H9 (cell line): ENCODE results near the gene RNF13. TPM values are rescaled to one million over a fixed set of nuclear protein-coding genes. Genes with fewer than 3 reads are reported as not detected.
"Not testable (repeated sequence)": the region's sequence is repeated elsewhere in the genome, so short reads cannot be mapped to it uniquely, and the experiment has no call there.

ENCODE experiments used
- DNase-seq: peaks from one replicate; pipeline ENCODE4 v3.0.0-alpha.2; 2017
- H2AFZ ChIP-seq: one replicate; pipeline ENCODE4 v1.6.1; 2013; ENCODE audit warnings: mild to moderate bottlenecking, low read length, control low read depth, moderate library complexity
- H2AK5ac ChIP-seq: 2 replicates; pipeline ENCODE4 v1.6.1; 2013; ENCODE audit warnings: low read length, control low read depth, mixed read lengths; ENCODE audit not compliant: insufficient read length
- H2BK120ac ChIP-seq: one replicate; pipeline ENCODE4 v1.6.1; 2013; ENCODE audit warnings: low read depth, mild to moderate bottlenecking, low read length, control low read depth, inconsistent platforms; ENCODE audit not compliant: poor library complexity, severe bottlenecking
- H2BK12ac ChIP-seq: 2 replicates; pipeline ENCODE4 v1.6.1; 2013; ENCODE audit warnings: low read length, control low read depth, mixed read lengths, low read depth; ENCODE audit not compliant: insufficient read length
- H2BK15ac ChIP-seq: 2 replicates; pipeline ENCODE4 v1.6.1; 2013; ENCODE audit warnings: low read depth, low read length, control low read depth
- H2BK20ac ChIP-seq: one replicate; pipeline ENCODE4 v1.6.1; 2013; ENCODE audit warnings: low read depth, mild to moderate bottlenecking, low read length, control low read depth, inconsistent platforms; ENCODE audit not compliant: poor library complexity, severe bottlenecking
- H2BK5ac ChIP-seq: 2 replicates; pipeline ENCODE4 v1.6.1; 2013; ENCODE audit warnings: low read length, control low read depth, mixed read lengths; ENCODE audit not compliant: insufficient read length
- H3K14ac ChIP-seq: 2 replicates; pipeline ENCODE4 v1.6.1; 2013; ENCODE audit warnings: low read length, control low read depth; ENCODE audit not compliant: insufficient read depth
- H3K18ac ChIP-seq: 2 replicates; pipeline ENCODE4 v1.6.1; 2013; ENCODE audit warnings: low read depth, mild to moderate bottlenecking, mixed read lengths, low read length, control low read depth; ENCODE audit not compliant: insufficient read length
- H3K23ac ChIP-seq: 2 replicates; pipeline ENCODE4 v1.6.1; 2013; ENCODE audit warnings: low read length, control low read depth, mixed read lengths, low read depth; ENCODE audit not compliant: insufficient read length
- H3K23me2 ChIP-seq: 2 replicates; pipeline ENCODE4 v1.6.1; 2013; ENCODE audit warnings: low read depth, mild to moderate bottlenecking, mixed read lengths, low read length, control low read depth; ENCODE audit not compliant: insufficient read length, poor library complexity, severe bottlenecking
- H3K27ac ChIP-seq: 2 replicates; pipeline ENCODE4 v1.5.1; 2013; ENCODE audit warnings: low read length, control low read depth, mixed read lengths, low read depth; ENCODE audit not compliant: insufficient read length
- H3K27me3 ChIP-seq: 2 replicates; pipeline ENCODE4 v1.6.1; 2013; ENCODE audit warnings: low read length, control low read depth, inconsistent platforms; ENCODE audit not compliant: insufficient read depth
- H3K4ac ChIP-seq: 2 replicates; pipeline ENCODE4 v1.6.1; 2013; ENCODE audit warnings: low read depth, mild to moderate bottlenecking, control low read depth, inconsistent platforms, low read length, moderate library complexity
- H3K4me1 ChIP-seq: 2 replicates; pipeline ENCODE4 v1.6.1; 2013; ENCODE audit warnings: low read length, control low read depth, inconsistent platforms; ENCODE audit not compliant: insufficient read depth
- H3K4me2 ChIP-seq: 2 replicates; pipeline ENCODE4 v1.6.1; 2013; ENCODE audit warnings: low read length, control low read depth, mixed read lengths; ENCODE audit not compliant: insufficient read length, insufficient read depth
- H3K56ac ChIP-seq: 2 replicates; pipeline ENCODE4 v1.6.1; 2013; ENCODE audit warnings: low read depth, mild to moderate bottlenecking, mixed read lengths, low read length, control low read depth; ENCODE audit not compliant: insufficient read length
- H3K79me1 ChIP-seq: 2 replicates; pipeline ENCODE4 v1.6.1; 2013; ENCODE audit warnings: low read depth, mild to moderate bottlenecking, moderate library complexity, low read length, control low read depth, inconsistent platforms; ENCODE audit not compliant: insufficient read depth, poor library complexity, severe bottlenecking
- H3K79me2 ChIP-seq: 2 replicates; pipeline ENCODE4 v1.6.1; 2013; ENCODE audit warnings: low read length, control low read depth, inconsistent platforms; ENCODE audit not compliant: insufficient read depth
- H3K9ac ChIP-seq: 2 replicates; pipeline ENCODE4 v1.6.1; 2013; ENCODE audit warnings: low read length, control low read depth, mixed read lengths; ENCODE audit not compliant: insufficient read length; ENCODE audit errors: extremely low read depth
- H3K9me3 ChIP-seq: one replicate; pipeline ENCODE4 v1.6.1; 2013; ENCODE audit warnings: low read depth, low read length, inconsistent platforms; ENCODE audit not compliant: control insufficient read depth
- H3T11ph ChIP-seq: one replicate; pipeline ENCODE4 v1.6.1; 2013; ENCODE audit warnings: mild to moderate bottlenecking, low read length, control low read depth, inconsistent platforms
- H4K20me1 ChIP-seq: one replicate; pipeline ENCODE4 v1.6.1; 2013; ENCODE audit not compliant: control insufficient read depth, insufficient read length, insufficient read depth
- H4K5ac ChIP-seq: 2 replicates; pipeline ENCODE4 v1.6.1; 2013; ENCODE audit warnings: low read depth, mild to moderate bottlenecking, mixed read lengths, low read length, control low read depth; ENCODE audit not compliant: insufficient read length
- H4K8ac ChIP-seq: replicated peaks from 2 replicates; pipeline ENCODE4 v1.6.1; 2013; ENCODE audit warnings: low read length, control low read depth, mixed read lengths, low read depth; ENCODE audit not compliant: insufficient read length
- H4K91ac ChIP-seq: 2 replicates; pipeline ENCODE4 v1.6.1; 2013; ENCODE audit warnings: low read depth, mild to moderate bottlenecking, moderate library complexity, mixed read lengths, low read length, control low read depth; ENCODE audit not compliant: insufficient read length
- H3K27ac Mint-ChIP-seq, 3 experiments: 2 replicates in 2 of 3; 3 replicates in 1 of 3; pipeline ENCODE4 v1.8.0; 2020 to 2021; ENCODE audit warnings: mixed read lengths in 3 of 3, mild to moderate bottlenecking in 1 of 3, moderate library complexity in 1 of 3
- H3K27me3 Mint-ChIP-seq: 2 replicates; pipeline ENCODE4 v1.8.0; 2021; ENCODE audit warnings: low read depth, mild to moderate bottlenecking, moderate library complexity, mixed read lengths
- H3K36me3 Mint-ChIP-seq, 3 experiments: 2 replicates in 2 of 3; 3 replicates in 1 of 3; pipeline ENCODE4 v1.8.0; 2020 to 2021; ENCODE audit warnings: low read depth in 3 of 3, mixed read lengths in 3 of 3; ENCODE audit not compliant: insufficient read depth in 1 of 3
- H3K4me1 Mint-ChIP-seq, 2 experiments: 2 replicates each; pipeline ENCODE4 v1.8.0; 2020; ENCODE audit warnings: mixed read lengths in 2 of 2
- H3K4me3 Mint-ChIP-seq, 2 experiments: 2 replicates in 1 of 2; 3 replicates in 1 of 2; pipeline ENCODE4 v1.8.0; 2020 to 2021; ENCODE audit warnings: mild to moderate bottlenecking in 2 of 2, mixed read lengths in 2 of 2, moderate library complexity in 1 of 2
- H3K9me3 Mint-ChIP-seq, 2 experiments: 2 replicates in 1 of 2; 3 replicates in 1 of 2; pipeline ENCODE4 v1.8.0; 2020; ENCODE audit warnings: mild to moderate bottlenecking in 2 of 2, mixed read lengths in 2 of 2, moderate library complexity in 1 of 2
- WGBS: extraction: QIAGEN DNeasy Blood & Tissue Kit; methylation state at CpG from one replicate; pipeline ENCODE4 v1.1.7; 2013; ENCODE audit warnings: missing lambda C conversion rate, low lambda C conversion rate, mixed read lengths; ENCODE audit not compliant: insufficient read length; ENCODE audit errors: extremely low coverage; 5-methylcytosine and 5-hydroxymethylcytosine counted together
- total RNA-seq: library from RNA; stranded (reverse); gene quantifications from 2 replicates; pipeline ENCODE4 v1.2.1, GENCODE V29; 2021
- TF ChIP-seq, protein P1 (sequence below): fragments of 200-600 bp; sonication (generic); conservative IDR thresholded peaks from 3 replicates; pipeline ENCODE4 v1.8.0; 2021; ENCODE audit warnings: antibody characterized with exemption, mild to moderate bottlenecking

Gene RNF13
- total RNA-seq, 1 experiment from 2014 or later: 23.4 TPM

DNA sequence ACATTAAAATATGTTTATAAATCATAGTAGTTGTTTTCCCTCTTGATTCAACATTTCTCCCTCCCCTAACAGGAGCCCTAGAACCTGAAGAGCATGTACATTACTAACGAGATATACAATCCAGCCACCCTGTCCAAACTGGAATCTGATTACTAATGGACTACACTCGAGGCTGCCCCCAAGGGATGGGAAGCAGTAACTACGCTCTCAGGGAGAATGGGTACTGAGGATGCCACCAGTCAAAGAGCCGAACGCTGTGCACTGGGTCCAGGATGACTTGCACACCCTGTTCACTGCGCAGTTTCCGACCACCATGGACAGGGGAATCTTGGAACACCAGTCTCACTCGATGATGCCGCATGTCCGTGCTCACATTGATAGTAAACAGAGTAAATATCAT lies 169.0 kb downstream of the RNF13 start:
- not testable (repeated sequence) for H2AFZ ChIP-seq, H3K9ac ChIP-seq, H3K14ac ChIP-seq, H3K4me3 Mint-ChIP-seq, H3K79me1 ChIP-seq, DNase-seq, H3K4ac ChIP-seq, H4K8ac ChIP-seq, H2BK12ac ChIP-seq, H3K36me3 Mint-ChIP-seq, H3K4me1 ChIP-seq, H3K56ac ChIP-seq, H3K27me3 Mint-ChIP-seq, H2BK15ac ChIP-seq, H3K23ac ChIP-seq, H3K4me1 Mint-ChIP-seq, H2BK20ac ChIP-seq, H4K5ac ChIP-seq, H2AK5ac ChIP-seq, H4K91ac ChIP-seq, H3K9me3 Mint-ChIP-seq, H3K9me3 ChIP-seq, H2BK5ac ChIP-seq, H3K18ac ChIP-seq, H4K20me1 ChIP-seq, H3K79me2 ChIP-seq, H3K4me2 ChIP-seq, H3K27me3 ChIP-seq, H3K27ac ChIP-seq, H3K23me2 ChIP-seq, H3T11ph ChIP-seq, H2BK120ac ChIP-seq
- TF ChIP-seq, protein P1, sequence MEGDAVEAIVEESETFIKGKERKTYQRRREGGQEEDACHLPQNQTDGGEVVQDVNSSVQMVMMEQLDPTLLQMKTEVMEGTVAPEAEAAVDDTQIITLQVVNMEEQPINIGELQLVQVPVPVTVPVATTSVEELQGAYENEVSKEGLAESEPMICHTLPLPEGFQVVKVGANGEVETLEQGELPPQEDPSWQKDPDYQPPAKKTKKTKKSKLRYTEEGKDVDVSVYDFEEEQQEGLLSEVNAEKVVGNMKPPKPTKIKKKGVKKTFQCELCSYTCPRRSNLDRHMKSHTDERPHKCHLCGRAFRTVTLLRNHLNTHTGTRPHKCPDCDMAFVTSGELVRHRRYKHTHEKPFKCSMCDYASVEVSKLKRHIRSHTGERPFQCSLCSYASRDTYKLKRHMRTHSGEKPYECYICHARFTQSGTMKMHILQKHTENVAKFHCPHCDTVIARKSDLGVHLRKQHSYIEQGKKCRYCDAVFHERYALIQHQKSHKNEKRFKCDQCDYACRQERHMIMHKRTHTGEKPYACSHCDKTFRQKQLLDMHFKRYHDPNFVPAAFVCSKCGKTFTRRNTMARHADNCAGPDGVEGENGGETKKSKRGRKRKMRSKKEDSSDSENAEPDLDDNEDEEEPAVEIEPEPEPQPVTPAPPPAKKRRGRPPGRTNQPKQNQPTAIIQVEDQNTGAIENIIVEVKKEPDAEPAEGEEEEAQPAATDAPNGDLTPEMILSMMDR: 0 out of 3 replicates have a peak, but pooled peaks have one; percentile 23
- peak overlapping the region in 1 of 3 experiments; percentile 49; a peak in 1 of 7 replicates for H3K27ac Mint-ChIP-seq
- WGBS: no CpG with 5 or more reads among the region's 10 CpGs

DNA sequence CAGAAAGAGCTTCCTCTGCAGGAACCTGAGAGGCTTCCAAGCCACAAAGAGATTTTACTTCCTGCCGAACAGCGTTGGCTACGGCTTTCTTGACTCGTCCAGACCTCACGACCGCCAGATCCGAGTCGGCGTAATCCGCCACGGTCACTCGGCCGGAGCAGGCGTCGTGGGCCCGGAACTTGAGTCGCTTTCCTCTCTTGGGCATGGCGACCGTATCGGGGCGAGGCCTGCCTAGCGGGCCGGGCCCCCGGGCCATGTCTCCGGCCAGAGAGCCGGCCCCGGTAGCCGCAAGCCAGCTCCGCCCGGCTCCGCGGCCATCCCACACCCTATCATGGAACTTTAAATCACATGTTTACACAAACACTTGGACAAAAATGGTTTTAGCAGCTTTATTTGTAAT lies 170.0 kb downstream of the RNF13 start:
- not testable (repeated sequence) for H3K14ac ChIP-seq, H3K4me3 Mint-ChIP-seq
- no CpG with 5 or more reads among the region's 32 CpGs for WGBS

More for the DNA sequence above, 170.0 kb downstream of the RNF13 start:
- not testable (repeated sequence) for H4K5ac ChIP-seq, H3K79me1 ChIP-seq, H3K4me1 Mint-ChIP-seq, H3K4ac ChIP-seq, H3K27me3 ChIP-seq, H3K4me1 ChIP-seq, H2BK120ac ChIP-seq, H3K56ac ChIP-seq, H3K4me2 ChIP-seq, H3K9me3 ChIP-seq, H4K91ac ChIP-seq, H2BK5ac ChIP-seq, H2AK5ac ChIP-seq, H3K9me3 Mint-ChIP-seq, H3T11ph ChIP-seq, H2BK15ac ChIP-seq, H4K8ac ChIP-seq, H3K27ac ChIP-seq, H3K18ac ChIP-seq, H3K23ac ChIP-seq, H3K23me2 ChIP-seq, H3K27me3 Mint-ChIP-seq, H2BK12ac ChIP-seq, H3K36me3 Mint-ChIP-seq, DNase-seq, H3K9ac ChIP-seq, H4K20me1 ChIP-seq, H3K79me2 ChIP-seq, H3K27ac Mint-ChIP-seq, H2AFZ ChIP-seq, H2BK20ac ChIP-seq
